Neural progenitor cell (in vitro differentiated cells): ENCODE data around the gene SKA3.
"Not testable (repeated sequence)": the region's sequence is repeated elsewhere in the genome, so short reads cannot be mapped to it uniquely, and the experiment has no call there.

Experiments used
- EZH2 ChIP-seq: fragments of 200-600 bp; sonication (generic); IDR thresholded peaks from 2 replicates; pipeline ENCODE4 v1.6.1; 2017; ENCODE audit warnings: antibody characterized with exemption, mild to moderate bottlenecking, moderate library complexity
- TF ChIP-seq, protein P1 (sequence below): fragments of 200-600 bp; sonication (generic); IDR thresholded peaks from 2 replicates; pipeline ENCODE4 v1.5.1; 2017; ENCODE audit warnings: antibody characterized with exemption, mild to moderate bottlenecking

DNA sequence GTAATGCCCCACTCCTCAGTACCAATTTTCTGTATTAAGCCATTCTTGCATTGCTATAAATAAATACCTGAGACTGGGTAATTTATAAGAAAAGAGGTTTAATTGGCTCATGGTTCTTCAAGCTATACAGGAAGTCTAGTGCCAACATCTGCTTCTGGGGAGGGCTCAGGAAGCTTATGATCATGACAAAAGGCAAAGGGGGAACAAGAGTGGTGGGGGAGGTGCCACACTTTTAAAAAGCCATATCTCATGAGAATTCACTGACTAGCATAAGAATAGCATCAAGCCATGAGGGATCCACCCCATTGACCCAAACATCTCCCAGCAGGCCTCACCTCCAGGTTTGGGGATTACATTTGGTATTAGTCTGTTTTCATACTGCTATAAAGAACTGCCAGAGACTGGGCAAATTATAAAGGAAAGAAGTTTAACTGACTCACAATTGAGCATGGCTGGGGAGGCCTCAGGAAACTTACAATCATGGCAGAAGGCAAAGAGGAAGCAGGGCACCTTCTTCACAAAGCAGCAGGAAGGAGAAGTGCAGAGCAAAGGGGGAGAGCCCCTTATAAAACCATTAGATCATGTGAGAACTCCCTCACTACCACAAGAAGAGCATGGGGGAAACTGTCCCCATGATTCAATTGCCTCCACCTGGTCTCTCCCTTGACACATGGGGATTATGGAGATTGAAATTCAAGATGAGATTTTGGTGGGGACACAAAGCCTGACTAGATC, 25.3 kb upstream of the SKA3 start:
- TF ChIP-seq, protein P1, sequence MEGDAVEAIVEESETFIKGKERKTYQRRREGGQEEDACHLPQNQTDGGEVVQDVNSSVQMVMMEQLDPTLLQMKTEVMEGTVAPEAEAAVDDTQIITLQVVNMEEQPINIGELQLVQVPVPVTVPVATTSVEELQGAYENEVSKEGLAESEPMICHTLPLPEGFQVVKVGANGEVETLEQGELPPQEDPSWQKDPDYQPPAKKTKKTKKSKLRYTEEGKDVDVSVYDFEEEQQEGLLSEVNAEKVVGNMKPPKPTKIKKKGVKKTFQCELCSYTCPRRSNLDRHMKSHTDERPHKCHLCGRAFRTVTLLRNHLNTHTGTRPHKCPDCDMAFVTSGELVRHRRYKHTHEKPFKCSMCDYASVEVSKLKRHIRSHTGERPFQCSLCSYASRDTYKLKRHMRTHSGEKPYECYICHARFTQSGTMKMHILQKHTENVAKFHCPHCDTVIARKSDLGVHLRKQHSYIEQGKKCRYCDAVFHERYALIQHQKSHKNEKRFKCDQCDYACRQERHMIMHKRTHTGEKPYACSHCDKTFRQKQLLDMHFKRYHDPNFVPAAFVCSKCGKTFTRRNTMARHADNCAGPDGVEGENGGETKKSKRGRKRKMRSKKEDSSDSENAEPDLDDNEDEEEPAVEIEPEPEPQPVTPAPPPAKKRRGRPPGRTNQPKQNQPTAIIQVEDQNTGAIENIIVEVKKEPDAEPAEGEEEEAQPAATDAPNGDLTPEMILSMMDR: not testable (repeated sequence)
- TF ChIP-seq EZH2: not testable (repeated sequence)
